ENCODE measurements around the gene SNX22. TPM values are rescaled to one million over a fixed set of nuclear protein-coding genes. Genes with fewer than 3 reads are reported as not detected.

SNX22 gene
- total and polyA plus RNA-seq, 9 of the 15 experiments (the other 6 are each of a cell fraction or from before 2014, with no cell fraction given), result 0.91 to 3.0 (median 2.0) TPM

- TF ChIP-seq TCFL5 (CRISPR knock-in tag; conservative IDR thresholded peaks at IDR 0.05), result no peak
- TF ChIP-seq ZNF217 (CRISPR knock-in tag; IDR thresholded peaks at IDR 0.05), result no peak
- TF ChIP-seq BCL6 (CRISPR knock-in tag; IDR thresholded peaks at IDR 0.05), result no peak
- TF ChIP-seq ZNF354B (CRISPR knock-in tag; IDR thresholded peaks at IDR 0.05), result no peak
- TF ChIP-seq NCOR1 (IDR thresholded peaks at IDR 0.05), result 0 out of 2 replicates have a peak, but pooled peaks have one; percentile 4
- TF ChIP-seq ZNF224 (CRISPR knock-in tag; IDR thresholded peaks at IDR 0.05), result no peak
- no peak for TF ChIP-seq HES1 (IDR thresholded peaks at IDR 0.05; ENCODE audit: low read depth)
- TF ChIP-seq ZC3H4 (CRISPR knock-in tag; IDR thresholded peaks at IDR 0.05; ENCODE audit: borderline replicate concordance), result no peak
- no peak for TF ChIP-seq HDAC6 (IDR thresholded peaks at IDR 0.05; ENCODE audit: low read depth, low read length)
- 0 out of 2 replicates have a peak, but pooled peaks have one; percentile 35 for TF ChIP-seq NFATC3 (IDR thresholded peaks at IDR 0.05)
- no peak for TF ChIP-seq ZBTB5 (IDR thresholded peaks at IDR 0.05)
- TF ChIP-seq ZNF609 (CRISPR knock-in tag; IDR thresholded peaks at IDR 0.05; ENCODE audit: borderline replicate concordance), result no peak
- TF ChIP-seq CREB3 (tag; conservative IDR thresholded peaks at IDR 0.05; ENCODE audit: low read depth), result peak; percentile 75; the same call in 1 of the 2 replicates
- TF ChIP-seq ZNF184 (CRISPR knock-in tag; IDR thresholded peaks at IDR 0.05), result no peak
- TF ChIP-seq USF1 (CRISPR knock-in tag; IDR thresholded peaks at IDR 0.05), result 0 out of 2 replicates have a peak, but pooled peaks have one; percentile 34
- peak; percentile 92 for TF ChIP-seq RBM25 (IDR thresholded peaks at IDR 0.05; ENCODE audit: low read depth, low read length, severe bottlenecking)
- no peak for TF ChIP-seq MAFK (IDR thresholded peaks at IDR 0.05; ENCODE audit: low read length)
These were observed 11.5 kb downstream of the SNX22 start, which contains the start of gene PPIB (continued) for GRCh38 chr15:64162869-64163658.

All from K562 (cell line).